Activated naive CD8-positive, alpha-beta T cell treated with anti-CD3 and anti-CD28 coated beads, Interleukin-2, amount 50 U/mL, for 24 hours (primary cell): ENCODE data around the gene MRPS23.

Experiments used
- ATAC-seq: fragments of 150-1000 bp; cut with Tn5 transposase; one replicate; pipeline ENCODE4 v1.10.0; 2021
- DNase-seq: peaks from one replicate; pipeline ENCODE4 v3.0.0; 2021
- H3K27ac Mint-ChIP-seq: one replicate; pipeline ENCODE4 v1.8.0; 2021; ENCODE audit warnings: mild to moderate bottlenecking, mixed read lengths
- H3K27me3 Mint-ChIP-seq: one replicate; pipeline ENCODE4 v1.8.0; 2021; ENCODE audit warnings: mixed read lengths
- H3K36me3 Mint-ChIP-seq: one replicate; pipeline ENCODE4 v1.8.0; 2021; ENCODE audit warnings: low read depth, mixed read lengths
- H3K4me1 Mint-ChIP-seq: one replicate; pipeline ENCODE4 v1.8.0; 2021; ENCODE audit warnings: mixed read lengths
- H3K4me3 Mint-ChIP-seq: one replicate; pipeline ENCODE4 v1.8.0; 2021; ENCODE audit warnings: mild to moderate bottlenecking, moderate library complexity, mixed read lengths
- H3K9me3 Mint-ChIP-seq: one replicate; pipeline ENCODE4 v1.8.0; 2021; ENCODE audit warnings: mixed read lengths

MRPS23 gene

DNA sequence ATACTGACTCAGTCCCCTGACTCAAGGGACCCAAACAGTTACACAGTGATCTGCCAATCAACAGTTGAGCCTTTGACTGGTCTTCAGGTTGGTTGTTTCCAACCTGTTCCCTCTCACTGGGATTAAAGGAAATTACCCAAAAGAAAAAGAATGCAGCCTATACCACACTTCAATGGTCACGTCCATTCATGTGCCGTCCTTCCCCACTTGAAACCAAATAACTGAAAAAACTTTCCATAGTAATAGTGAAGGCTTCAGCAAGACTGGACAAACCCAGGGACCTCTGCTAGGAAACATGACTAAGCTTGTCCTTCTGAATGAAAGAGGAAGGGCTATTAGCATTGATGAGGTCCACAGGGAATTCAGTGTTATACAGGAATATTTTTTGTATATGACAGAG lies 30.6 kb downstream of the MRPS23 start:
- ATAC-seq, result no peak
- Mint-ChIP-seq H3K9me3 (no peaks in the 10 kb centered on the region), H3K4me3 (no peak overlapping the region), H3K36me3 (no peaks in the 10 kb centered on the region), H3K27ac (no peak overlapping the region), H3K4me1 (no peaks in the 10 kb centered on the region), H3K27me3 (peaks cover 15% of the 10 kb centered on the region)
- no peak for DNase-seq

- ATAC-seq (no peak), DNase-seq (no peak)
- Mint-ChIP-seq H3K4me1 (no peaks in the 10 kb centered on the region), H3K9me3 (no peaks in the 10 kb centered on the region), H3K4me3 (no peak overlapping the region), H3K27me3 (peaks cover 18% of the 10 kb centered on the region), H3K36me3 (no peaks in the 10 kb centered on the region), H3K27ac (no peak overlapping the region)
Observed at GRCh38 chr17:57818066-57818465, 31.8 kb downstream of the MRPS23 start.

GRCh38 chr17:57817299-57817698 lies 32.5 kb downstream of the MRPS23 start:
- H3K4me3 Mint-ChIP-seq, result no peak overlapping the region
- no peak overlapping the region for H3K27ac Mint-ChIP-seq
- no peaks in the 10 kb centered on the region for H3K36me3 Mint-ChIP-seq
- peaks cover 20% of the 10 kb centered on the region for H3K27me3 Mint-ChIP-seq
- H3K4me1 Mint-ChIP-seq, result no peaks in the 10 kb centered on the region
- ATAC-seq (no peak), DNase-seq (no peak)
- H3K9me3 Mint-ChIP-seq, result no peaks in the 10 kb centered on the region

GRCh38 chr17:57814421-57814820 lies 35.4 kb downstream of the MRPS23 start:
- Mint-ChIP-seq H3K4me3 (no peak overlapping the region), H3K9me3 (no peaks in the 10 kb centered on the region), H3K27ac (no peak overlapping the region), H3K27me3 (peaks cover 42% of the 10 kb centered on the region), H3K36me3 (no peaks in the 10 kb centered on the region), H3K4me1 (peaks cover 14% of the 10 kb centered on the region)
- ATAC-seq, result no peak
- no peak for DNase-seq

DNA sequence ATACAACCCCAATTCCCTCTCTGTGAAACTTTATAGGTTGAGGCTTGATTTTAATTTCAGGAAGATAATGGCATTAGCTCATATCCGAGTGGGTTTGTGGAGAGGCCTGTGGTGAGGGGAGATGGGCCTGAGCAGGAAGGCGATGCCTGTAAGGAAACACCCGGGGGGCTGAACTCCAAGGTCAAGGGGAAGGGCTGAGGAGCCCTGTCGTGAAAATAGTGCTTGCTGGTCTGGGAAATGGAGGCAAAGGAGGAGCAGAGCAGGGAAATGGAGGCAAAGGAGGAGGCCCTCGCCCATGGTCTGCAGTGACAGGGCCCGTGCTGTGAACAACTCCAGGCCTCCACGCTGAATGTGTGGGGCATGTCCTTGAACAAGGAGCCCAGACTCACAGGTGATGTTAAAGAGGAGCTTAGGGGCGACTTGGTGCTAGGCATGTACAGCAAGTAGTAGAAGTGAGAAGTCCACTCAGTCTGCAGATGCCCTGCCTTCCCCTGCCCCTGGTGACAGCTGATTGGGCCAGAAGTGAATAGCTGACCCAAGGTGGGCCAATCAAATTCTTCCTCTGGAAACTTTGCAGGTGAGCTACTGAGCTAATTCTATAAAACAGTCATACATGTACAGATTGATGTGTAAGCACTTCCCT lies 38.1 kb downstream of the MRPS23 start:
- DNase-seq (no peak), ATAC-seq (no peak)
- peaks cover 14% of the 10 kb centered on the region for H3K4me1 Mint-ChIP-seq
- no peaks in the 10 kb centered on the region for H3K9me3 Mint-ChIP-seq
- no peaks in the 10 kb centered on the region for H3K36me3 Mint-ChIP-seq
- peaks cover 50% of the 10 kb centered on the region for H3K27me3 Mint-ChIP-seq
- H3K27ac Mint-ChIP-seq, result no peak overlapping the region
- no peak overlapping the region for H3K4me3 Mint-ChIP-seq

DNA sequence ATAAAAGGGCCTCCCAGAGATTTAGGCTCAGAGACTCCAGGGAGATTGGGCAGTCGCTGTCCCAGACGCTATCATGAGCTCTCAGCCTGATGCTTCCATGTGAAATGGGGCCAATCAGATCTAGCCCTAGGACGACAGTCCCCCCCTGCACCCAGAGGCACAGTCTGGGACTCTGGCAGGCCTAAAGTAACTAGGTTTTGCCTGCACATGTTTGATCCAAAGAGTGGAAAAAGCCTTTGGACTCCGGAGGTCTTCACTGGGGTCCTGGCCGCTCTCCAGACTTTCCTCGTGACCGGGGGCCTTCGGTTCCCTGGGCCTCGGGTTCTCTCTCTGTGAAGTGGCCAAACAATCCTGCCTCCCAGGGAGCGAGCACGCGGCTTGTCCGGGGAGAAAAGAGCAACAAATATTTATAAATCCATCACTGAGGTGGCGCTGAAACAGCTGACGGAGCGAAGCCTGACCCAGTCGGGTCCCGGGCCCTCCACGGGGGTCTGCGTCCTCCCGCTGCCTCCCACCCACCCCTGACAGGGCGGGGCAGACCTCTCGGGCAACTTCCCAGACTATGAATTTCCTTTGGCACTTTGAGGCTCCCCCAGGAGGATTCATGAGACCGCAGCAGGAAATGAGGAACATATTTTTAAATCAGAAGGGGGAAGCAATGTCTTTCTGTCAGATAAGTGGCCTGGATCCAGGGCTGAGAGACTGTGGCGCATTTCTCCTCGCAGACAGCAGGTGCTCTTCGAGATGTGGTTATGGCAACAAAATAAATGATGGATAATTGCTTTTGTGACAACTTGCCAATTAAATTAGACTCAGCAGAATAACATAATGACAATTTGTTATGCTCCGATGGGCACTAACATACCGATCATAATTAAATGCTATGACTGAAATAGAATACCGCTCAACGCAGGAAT lies 38.9 kb downstream of the MRPS23 start:
- no peak for ATAC-seq
- Mint-ChIP-seq H3K4me1 (peaks cover 14% of the 10 kb centered on the region), H3K27me3 (peaks cover 51% of the 10 kb centered on the region), H3K9me3 (no peaks in the 10 kb centered on the region), H3K36me3 (no peaks in the 10 kb centered on the region), H3K27ac (peak overlapping the region; percentile 48), H3K4me3 (no peak overlapping the region)
- DNase-seq, result no peak

GRCh38 chr17:57809879-57810278 lies 40.0 kb downstream of the MRPS23 start:
- ATAC-seq, result no peak
- no peak for DNase-seq
- no peaks in the 10 kb centered on the region for H3K9me3 Mint-ChIP-seq
- peaks cover 14% of the 10 kb centered on the region for H3K4me1 Mint-ChIP-seq
- no peaks in the 10 kb centered on the region for H3K36me3 Mint-ChIP-seq
- H3K27ac Mint-ChIP-seq, result no peak overlapping the region
- H3K27me3 Mint-ChIP-seq, result peaks cover 51% of the 10 kb centered on the region
- no peak overlapping the region for H3K4me3 Mint-ChIP-seq

- DNase-seq (no peak), ATAC-seq (no peak)
- H3K9me3 Mint-ChIP-seq, result no peaks in the 10 kb centered on the region
- H3K27ac Mint-ChIP-seq, result no peak overlapping the region
- peaks cover 14% of the 10 kb centered on the region for H3K4me1 Mint-ChIP-seq
- no peaks in the 10 kb centered on the region for H3K36me3 Mint-ChIP-seq
- H3K4me3 Mint-ChIP-seq, result no peak overlapping the region
- H3K27me3 Mint-ChIP-seq, result peaks cover 47% of the 10 kb centered on the region
Observed at GRCh38 chr17:57808882-57809281, 41.0 kb downstream of the MRPS23 start.

GRCh38 chr17:57806167-57806830 lies 43.5 kb downstream of the MRPS23 start:
- no peaks in the 10 kb centered on the region for H3K36me3 Mint-ChIP-seq
- H3K27ac Mint-ChIP-seq, result no peak overlapping the region
- peaks cover 8% of the 10 kb centered on the region for H3K4me1 Mint-ChIP-seq
- H3K4me3 Mint-ChIP-seq, result no peak overlapping the region
- peaks cover 8% of the 10 kb centered on the region for H3K9me3 Mint-ChIP-seq
- peaks cover 34% of the 10 kb centered on the region for H3K27me3 Mint-ChIP-seq
- DNase-seq, result no peak
- ATAC-seq, result no peak

DNA sequence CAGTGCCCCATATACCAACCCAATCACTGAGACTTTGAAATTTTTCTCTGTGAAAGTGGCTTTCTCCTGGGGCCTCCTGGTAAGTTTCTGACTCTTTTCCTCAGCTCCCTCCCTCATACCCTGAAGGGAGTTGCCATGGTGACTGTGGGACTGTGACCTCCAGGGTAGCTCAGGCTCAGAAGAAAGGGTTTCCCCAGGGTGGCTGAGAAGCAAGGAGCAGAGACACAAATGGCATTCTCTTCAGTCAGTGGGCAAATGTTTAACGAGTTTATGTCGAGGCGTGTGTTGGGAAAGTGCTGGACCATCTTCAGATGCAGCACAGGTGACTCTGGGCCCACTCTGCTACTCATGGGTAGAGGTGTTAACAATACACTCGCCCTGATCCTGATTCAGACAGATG lies 46.8 kb downstream of the MRPS23 start:
- Mint-ChIP-seq H3K9me3 (peaks cover 13% of the 10 kb centered on the region), H3K4me3 (no peak overlapping the region), H3K27me3 (peaks cover 16% of the 10 kb centered on the region)

DNA sequence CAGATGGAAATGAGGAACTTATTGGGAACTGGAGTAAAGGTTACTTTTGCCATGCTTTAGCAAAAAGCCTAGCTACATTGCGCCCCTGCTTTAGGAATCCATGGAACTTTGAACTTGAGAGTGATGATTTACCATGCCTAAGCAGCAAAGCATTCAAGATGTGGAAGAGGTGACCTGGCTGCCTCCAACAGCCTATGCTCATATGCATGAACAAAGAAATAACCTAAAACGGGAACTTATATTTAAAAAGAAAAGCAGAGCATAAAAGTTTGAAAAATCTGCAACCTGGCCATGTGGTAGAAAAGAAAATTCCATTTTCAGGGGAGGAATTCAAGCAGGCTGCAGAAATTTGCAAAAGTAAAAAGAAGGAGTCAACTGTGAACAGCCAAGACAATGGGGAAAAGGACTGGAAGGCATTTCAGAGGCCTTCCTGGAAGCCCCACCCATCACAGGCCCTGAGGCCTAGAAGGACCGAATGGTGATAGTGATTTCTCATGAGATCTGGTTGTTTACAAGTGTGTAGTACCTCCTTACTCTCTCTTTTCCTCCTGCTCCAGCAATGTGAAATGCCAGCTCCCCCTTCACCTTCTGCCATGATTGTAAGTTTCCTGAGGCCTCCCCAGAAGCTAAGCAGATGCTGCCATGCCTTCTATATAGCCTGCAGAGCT lies 48.7 kb downstream of the MRPS23 start:
- Mint-ChIP-seq H3K27me3 (peaks cover 6% of the 10 kb centered on the region), H3K9me3 (peaks cover 13% of the 10 kb centered on the region), H3K4me1 (no peaks in the 10 kb centered on the region), H3K36me3 (no peaks in the 10 kb centered on the region), H3K4me3 (no peak overlapping the region), H3K27ac (no peak overlapping the region)
- no peak for DNase-seq
- no peak for ATAC-seq

More for the DNA sequence above, 46.8 kb downstream of the MRPS23 start:
- H3K36me3 Mint-ChIP-seq, result no peaks in the 10 kb centered on the region
- no peak overlapping the region for H3K27ac Mint-ChIP-seq
- ATAC-seq (peak; percentile 20), DNase-seq (no peak)
- no peaks in the 10 kb centered on the region for H3K4me1 Mint-ChIP-seq

DNA sequence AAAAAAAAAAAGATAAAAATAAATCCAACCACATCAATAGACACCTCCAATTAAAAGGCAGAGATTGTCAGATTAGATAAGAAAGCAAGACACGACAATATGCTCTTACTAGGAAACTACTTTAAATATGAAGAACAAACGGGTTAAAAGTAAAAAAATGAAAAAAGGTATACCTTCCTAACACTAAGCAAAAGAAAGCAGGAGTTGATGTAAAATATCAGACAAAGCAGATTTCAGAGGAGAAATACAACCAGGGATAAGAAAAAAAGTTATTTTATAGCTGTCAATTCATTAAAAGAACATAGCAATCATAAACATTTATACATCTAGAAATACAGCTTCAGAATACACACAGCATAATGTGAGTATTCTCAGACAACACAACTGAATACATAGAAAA lies 55.0 kb downstream of the MRPS23 start:
- Mint-ChIP-seq H3K9me3 (no peaks in the 10 kb centered on the region), H3K36me3 (no peaks in the 10 kb centered on the region), H3K4me1 (peaks cover 2% of the 10 kb centered on the region), H3K27me3 (peaks cover 6% of the 10 kb centered on the region), H3K27ac (no peak overlapping the region), H3K4me3 (no peak overlapping the region)
- ATAC-seq, result no peak
- no peak for DNase-seq

DNA sequence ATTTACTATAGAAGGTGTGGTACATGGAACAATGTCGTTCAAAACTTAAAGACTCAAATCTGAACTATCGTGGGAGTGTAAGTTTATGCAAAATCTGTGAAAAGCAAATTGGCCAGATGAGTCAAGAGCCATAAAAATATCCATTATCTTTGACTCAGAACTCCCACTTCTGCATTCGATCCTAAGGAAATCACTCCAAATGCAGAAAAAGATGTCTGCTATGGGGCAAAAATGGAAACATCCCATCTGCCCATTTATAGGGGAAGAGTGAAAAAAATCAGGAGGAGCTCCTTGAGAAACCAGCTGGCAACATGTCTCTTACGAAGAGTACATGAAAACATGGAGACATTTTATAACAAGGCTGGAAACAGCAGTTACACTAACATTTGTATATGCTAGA lies 61.1 kb downstream of the MRPS23 start:
- Mint-ChIP-seq H3K36me3 (no peaks in the 10 kb centered on the region), H3K27me3 (peaks cover 14% of the 10 kb centered on the region)

GRCh38 chr17:57785022-57785421 lies 64.8 kb downstream of the MRPS23 start:
- ATAC-seq (no peak), DNase-seq (no peak)
- H3K36me3 Mint-ChIP-seq, result no peaks in the 10 kb centered on the region
- peaks cover 15% of the 10 kb centered on the region for H3K27me3 Mint-ChIP-seq
- no peak overlapping the region for H3K4me3 Mint-ChIP-seq
- no peaks in the 10 kb centered on the region for H3K9me3 Mint-ChIP-seq
- H3K4me1 Mint-ChIP-seq, result peaks cover 3% of the 10 kb centered on the region
- H3K27ac Mint-ChIP-seq, result no peak overlapping the region

More for the DNA sequence above, 61.1 kb downstream of the MRPS23 start:
- no peak for DNase-seq
- Mint-ChIP-seq H3K4me3 (no peak overlapping the region), H3K4me1 (no peaks in the 10 kb centered on the region), H3K27ac (no peak overlapping the region), H3K9me3 (no peaks in the 10 kb centered on the region)
- ATAC-seq, result no peak
